NOMO-1 treated with DMSO at 0.1 percent for 48 hours (cell line): ENCODE results near the gene RFPL2.
"Not testable (repeated sequence)": the region's sequence is repeated elsewhere in the genome, so short reads cannot be mapped to it uniquely, and the experiment has no call there.

Source experiments
- DNase-seq: peaks from one replicate; lab custom pipeline; 2025; ENCODE audit not compliant: unreplicated experiment; lab: John Stamatoyannopoulos, UW

RFPL2 gene

DNA sequence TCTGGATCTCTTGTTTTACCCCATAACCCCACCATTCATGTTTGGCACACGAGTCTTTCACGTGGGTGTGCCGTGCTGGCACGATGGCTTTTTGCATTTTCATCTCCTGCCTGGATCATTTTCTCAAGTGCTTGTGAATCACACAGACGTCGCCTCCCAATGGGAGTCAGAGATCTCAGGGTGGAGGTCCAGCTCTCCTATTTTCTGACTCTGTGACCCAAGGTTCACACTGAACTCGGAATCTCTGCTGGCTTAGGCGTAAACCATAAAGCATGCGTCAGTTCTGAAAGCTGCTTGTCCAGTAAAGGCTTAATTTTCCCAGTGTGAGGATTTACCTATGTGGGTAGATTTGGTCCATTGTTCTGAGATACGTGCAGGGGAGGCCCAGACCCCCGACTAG, 29.8 kb downstream of the RFPL2 start:
- no peak for DNase-seq

DNA sequence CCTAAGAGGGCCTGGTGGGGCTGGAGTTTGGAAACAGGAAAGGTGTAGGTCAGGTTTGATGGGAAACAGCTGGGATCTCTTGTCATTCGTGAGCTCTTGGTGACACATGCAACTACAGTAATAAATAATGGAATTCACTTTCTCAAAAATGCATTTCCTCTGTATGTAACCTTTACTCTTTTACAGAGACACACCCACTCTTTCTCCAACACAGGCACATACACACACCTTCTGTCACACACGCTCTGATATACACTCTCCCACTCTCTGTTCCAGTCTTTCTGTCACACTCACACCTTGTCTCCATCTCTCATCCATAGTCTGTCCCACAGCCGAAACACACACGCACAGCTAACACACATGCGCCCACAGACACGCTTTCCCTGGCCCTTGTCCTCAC, 39.2 kb downstream of the RFPL2 start:
- DNase-seq, result no peak

DNA sequence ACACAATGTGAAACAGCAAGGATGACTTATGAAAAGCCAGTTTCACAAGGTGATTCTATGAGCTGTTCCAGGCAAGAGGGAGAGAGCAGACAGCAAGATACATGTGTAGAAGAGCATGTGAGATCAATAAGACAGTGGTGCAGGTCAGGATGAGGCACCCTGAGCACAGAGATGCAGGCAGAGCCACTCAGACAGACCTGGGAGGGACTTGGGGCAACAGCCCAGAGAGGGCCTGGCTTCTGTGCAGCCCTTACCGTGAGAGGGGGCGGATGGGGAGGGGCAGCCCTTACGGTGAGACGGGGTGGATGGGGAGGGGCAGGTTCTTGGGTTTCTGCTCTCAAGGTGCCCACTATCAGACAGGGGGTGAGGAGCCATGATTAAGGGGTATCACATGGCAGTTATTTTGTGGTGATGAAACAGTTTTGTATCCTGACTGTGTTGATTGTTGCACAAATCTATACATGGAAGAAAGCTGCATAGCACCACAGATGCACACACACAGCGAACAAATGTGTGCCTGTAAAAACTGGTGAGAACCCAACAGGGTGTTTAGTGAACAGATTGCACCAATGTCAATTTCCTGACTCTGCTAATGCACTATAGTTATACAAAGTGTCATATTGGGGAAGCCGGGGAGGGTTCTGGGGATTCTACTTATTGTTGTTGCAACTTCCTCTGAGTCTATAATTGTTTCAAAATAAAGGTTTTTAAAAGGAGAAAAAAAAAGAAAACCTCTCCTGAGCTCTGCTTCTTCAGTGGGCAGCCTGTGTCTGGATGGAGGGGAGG, 40.6 kb downstream of the RFPL2 start:
- DNase-seq, result peak; percentile 91

DNA sequence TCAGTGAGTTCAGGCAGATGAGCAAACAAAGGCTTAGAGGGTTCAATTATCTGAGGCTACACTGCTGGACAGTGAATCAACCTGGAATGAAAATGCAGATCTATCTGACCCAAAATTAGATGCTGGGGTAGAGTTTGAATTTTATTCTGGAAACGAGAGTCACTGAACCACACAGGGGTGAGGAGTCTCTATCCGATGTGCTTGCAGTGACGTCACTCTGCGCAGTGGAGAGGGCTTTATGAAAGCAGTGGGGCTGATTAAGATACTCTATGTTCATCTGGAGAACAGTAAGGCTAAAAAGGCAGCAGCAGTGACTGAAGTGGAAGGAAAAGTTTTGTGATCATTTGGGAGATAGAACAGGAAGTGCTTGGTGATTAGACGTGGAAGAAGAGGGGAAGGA, 44.5 kb downstream of the RFPL2 start:
- DNase-seq, result not testable (repeated sequence)

DNA sequence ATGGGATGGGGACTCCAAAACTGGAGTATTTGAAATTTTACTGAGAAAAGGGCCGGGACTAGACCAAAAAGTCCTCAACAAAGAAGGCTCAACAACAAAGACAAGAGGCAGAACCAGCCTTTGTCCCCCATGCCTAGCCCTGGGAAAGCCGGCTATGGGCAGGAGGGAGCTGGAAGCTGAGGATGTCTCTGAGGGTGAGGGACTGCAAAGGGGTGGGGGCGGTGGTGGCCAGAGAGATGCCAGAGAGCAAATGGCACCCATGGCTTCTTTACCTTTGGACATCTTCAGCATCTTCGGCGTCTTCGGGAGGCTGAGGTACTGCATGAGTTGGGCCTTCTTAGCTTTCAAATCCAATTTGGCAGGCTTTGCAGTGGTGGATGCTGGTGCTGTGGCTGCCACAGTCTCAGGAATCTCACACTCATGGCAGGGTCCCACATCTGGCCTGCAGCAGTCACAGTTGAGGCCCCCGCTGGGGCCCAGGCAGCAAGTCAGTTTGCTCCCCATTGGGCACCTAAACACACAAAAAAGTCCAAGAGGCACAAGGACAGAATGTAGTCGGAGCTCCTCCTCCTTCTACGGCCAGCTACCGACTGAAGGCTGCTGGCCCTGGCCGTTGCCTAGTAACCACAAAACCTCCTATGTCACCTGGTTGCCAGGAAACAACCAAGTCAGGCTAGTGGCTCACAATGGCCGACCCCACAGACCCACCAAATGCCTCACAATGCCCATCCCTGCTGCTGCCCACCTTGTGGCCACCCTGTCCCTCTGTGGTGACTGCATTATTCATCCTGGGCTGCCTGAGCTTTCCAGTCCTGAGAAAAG, 46.0 kb downstream of the RFPL2 start, which contains the start of gene C22orf42:
Gene C22orf42, minus strand, starts transcription at position 592 of the 822 bp plus-strand sequence. Its CDS starts 88 bp downstream, at position 504.
- DNase-seq, result no peak

DNA sequence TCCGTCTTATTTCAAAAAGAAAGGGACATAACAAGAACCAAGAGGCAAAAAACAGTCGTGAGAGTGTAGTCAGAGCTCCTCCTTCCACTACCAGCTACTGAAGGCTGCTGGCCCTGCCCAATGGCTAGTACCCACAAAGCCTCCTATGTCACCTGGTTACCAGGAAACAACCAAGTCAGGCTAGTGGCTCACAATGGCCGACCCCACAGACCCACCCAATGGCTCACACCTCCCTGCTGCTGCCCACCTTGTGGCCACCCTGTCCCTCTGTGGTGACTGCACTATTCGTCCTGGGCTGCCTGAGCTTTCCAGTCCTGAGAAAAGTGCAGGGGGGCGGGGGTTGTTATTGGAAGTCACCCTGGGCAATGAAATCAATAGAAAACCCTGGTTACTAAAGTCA, 47.2 kb downstream of the RFPL2 start:
- not testable (repeated sequence) for DNase-seq

DNA sequence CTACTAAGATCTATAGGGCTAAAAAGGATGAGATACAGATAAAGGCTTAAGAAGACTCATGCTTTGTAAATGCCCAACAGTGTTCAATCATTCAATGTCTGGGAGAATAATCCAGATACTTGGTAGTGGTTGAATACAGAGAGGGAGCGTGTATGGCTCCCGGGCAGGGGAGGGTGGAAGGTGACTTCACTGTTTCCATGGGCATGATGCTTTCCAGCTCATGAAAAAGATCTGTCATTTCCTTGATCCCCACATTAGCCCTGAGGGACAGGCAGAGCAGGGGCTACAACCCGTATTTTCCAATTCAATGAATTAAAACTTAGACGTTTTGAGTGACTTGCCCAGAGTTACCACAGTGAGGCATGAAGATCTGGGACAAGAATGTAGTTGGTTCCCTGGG, 50.1 kb downstream of the RFPL2 start:
- DNase-seq, result not testable (repeated sequence)

DNA sequence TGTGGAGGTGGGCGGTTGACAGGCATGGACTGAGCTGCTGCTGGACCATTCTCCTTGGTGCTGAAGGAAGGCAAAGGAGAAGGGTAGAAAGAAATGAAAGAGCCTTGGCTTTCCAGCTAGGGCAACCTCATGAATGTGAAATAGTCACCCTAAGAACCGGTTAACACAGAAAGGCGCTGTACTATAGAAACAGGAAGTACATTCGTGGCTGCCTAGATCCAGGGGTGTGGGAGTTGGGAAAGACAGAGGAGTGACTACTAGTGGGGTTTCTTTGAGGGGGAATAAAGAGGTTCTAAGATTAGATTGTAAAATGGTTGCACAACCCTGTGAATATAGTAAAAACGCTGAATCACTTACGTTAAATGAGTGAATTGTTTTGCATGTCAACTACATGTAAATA, 53.2 kb downstream of the RFPL2 start:
- peak; percentile 30 for DNase-seq

DNA sequence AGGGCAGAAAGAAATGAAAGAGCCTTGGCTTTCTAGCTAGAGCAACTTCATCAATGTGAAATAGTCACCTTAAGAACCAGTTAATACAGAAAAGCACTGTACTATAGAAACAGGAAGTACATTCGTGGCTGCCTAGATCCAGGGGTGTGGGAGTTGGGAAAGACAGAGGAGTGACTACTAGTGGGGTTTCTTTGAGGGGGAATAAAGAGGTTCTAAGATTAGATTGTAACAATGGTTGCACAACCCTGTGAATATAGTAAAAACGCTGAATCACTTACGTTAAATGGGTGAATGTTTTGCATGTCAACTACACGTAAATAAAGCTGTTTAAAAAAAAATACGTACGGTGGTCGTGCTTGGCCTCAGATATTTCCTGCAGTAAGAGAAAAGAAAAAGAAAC, 54.2 kb downstream of the RFPL2 start:
- DNase-seq, result peak; percentile 43

DNA sequence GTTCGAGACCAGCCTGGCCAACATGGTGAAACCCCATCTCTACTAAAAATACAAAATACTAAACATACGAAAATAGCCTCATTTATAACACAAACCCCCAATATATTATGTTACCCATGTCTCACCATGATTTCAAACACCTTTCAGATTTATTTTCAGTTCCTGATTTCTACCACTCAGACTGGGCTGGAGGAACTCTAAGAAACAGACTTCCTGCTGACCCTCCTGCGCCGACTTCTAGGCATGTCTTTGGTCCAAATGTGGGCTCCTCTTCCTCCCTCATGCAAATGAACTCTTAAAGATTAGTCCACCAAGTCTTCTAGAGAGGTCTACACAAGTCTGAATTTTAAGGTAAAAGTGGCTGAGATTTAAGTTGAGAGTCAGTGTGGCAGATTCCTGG, 56.5 kb downstream of the RFPL2 start:
- peak; percentile 31 for DNase-seq

DNA sequence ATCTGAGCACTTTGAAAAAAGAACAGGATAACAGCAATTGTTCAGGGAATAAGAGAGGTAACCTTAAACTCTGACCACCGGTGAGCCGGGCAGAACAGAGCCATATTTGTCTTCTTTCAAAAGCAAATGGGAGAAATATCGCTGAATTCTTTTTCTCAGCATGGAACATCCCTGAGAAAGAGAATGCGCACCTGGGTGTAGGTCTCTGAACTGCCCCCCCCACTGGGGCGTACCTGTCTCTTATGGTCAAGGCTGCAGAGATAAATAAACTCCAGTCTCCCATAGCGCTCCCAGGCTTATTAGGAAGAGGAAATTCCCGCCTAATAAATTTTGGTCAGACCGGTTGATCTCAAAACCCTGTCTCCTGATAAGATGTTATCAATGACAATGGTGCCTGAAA, 57.7 kb downstream of the RFPL2 start:
- not testable (repeated sequence) for DNase-seq

DNA sequence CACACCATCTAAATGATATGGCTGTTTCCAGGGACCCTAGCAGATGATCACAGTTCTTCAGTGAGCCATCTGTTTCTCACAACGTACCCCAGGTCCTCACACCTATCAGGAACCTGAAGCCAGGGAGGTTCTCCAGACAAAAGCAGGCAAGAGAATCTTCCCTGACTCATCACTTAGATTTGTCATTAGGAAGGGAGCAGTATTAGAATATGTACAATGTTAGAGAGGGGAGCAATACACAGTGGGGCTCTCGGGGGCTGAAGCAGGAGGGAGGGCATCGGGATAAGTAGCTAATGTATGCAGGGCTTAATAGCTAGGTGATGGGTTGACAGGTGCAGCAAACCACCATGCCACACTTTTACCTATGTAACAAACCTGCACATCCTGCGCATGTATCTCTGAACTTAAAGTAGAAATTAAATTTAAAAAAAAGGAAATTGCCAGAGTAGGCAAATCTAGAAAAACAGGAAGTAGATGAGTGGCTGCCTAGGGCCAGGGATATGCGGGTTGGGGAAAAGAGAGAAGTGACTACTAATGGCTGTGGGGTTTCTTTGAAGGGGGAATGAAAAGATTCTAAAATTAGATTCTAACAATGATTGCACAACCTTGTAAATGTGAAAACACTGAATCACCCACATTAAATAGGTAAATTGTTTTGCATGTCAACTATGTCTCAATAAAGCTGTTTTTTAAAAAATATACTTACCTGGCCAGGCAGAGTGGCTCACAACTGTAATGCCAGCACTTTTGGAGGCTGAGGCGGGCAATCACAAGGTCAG, 60.2 kb downstream of the RFPL2 start:
- DNase-seq, result peak; percentile 98

DNA sequence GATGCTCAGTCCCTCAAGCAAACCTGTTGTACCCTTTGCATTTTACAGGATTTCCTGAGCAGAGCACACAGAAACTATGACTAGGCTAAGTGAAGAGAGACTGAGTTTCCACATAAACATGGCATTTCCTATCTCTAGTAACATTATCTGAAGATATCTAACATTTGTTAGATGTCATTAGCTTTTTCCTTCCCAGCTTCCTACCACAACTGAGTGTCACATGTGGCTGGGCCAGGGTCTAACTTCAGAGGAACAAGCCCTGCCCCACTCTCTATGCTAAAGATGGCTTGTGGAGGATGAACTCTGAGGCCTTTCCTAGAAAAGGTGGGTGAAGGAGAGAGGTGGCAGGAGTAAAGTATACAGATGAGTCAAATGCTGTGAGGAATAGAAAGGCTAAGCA, 62.3 kb downstream of the RFPL2 start:
- DNase-seq, result no peak

DNA sequence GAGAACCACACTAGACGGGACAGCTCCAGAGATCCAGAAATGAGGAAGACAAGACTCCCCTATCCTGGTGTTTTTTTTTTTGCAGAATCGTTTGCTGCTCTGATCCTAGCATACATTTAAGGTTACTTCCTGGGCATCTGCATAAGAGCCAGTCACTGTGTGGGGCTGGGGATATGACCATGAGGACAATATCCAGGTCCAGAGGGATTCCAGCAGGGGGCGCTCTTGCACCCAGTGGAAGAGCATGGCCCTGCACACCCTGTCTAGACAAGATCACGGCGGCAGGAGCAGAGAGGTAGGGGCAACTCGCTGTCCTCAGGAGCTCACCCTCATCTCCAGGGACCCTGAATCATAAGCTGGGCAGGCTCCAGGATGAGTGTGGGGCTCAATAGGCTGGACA, 64.2 kb downstream of the RFPL2 start:
- peak; percentile 12 for DNase-seq
